ENCODE results near the gene AQP2.

Gene AQP2

DNA sequence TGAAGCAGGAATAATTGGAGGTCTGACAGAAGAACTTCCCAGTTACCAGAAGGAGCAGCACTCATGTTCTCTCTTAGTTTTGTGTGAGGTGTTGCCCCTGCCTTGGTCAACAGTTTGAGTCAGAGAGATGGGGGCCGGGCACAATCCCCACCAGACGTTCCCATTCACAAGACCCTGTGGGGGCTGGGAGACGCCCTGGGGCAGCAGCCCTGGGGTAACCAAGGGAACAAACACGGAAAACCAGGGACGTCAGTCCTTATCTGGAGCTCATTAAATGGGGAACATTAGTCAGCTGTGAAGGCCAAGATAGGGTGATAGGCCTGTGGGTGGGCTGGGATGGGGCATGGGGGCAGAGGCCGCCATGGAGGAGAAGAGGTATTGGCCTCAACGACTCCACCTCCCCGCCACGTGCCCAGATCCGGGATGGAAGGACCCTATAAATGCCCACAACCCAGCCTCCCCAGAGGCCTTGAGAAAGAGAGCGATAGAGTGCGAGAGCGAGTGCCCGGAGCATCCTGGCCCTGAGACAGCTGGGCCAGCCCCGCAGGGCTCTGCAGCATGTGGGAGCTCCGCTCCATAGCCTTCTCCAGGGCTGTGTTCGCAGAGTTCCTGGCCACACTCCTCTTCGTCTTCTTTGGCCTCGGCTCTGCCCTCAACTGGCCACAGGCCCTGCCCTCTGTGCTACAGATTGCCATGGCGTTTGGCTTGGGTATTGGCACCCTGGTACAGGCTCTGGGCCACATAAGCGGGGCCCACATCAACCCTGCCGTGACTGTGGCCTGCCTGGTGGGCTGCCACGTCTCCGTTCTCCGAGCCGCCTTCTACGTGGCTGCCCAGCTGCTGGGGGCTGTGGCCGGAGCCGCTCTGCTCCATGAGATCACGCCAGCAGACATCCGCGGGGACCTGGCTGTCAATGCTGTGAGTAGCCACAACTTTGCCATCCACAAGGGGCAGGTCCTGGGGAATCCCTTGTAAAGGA is at the start of gene AQP2:
AQP2 (plus strand) TSS at position 465 of the 979 bp plus-strand sequence; CDS start at position 559, 94 bp downstream.
- DNase-seq = peak in 1 of 2 experiments; percentile 17
- TF ChIP-seq GATA1 (IDR thresholded peaks at IDR 0.05; ENCODE audit: low read depth, low read length) (no peak), POLR2A (IDR thresholded peaks at IDR 0.05; ENCODE audit: low read length) (peak; percentile 21)

- no peak for DNase-seq
- no peak for TF ChIP-seq POLR2A (IDR thresholded peaks at IDR 0.05; ENCODE audit: low read length)
- no peak for TF ChIP-seq GATA1 (IDR thresholded peaks at IDR 0.05; ENCODE audit: low read depth, low read length)
Measured at GRCh38 chr12:49901026-49901425, 49.5 kb upstream of the AQP2 start.

GRCh38 chr12:49901986-49902385 is 48.6 kb upstream of the AQP2 start:
- TF ChIP-seq GATA1 (IDR thresholded peaks at IDR 0.05; ENCODE audit: low read depth, low read length) (no peak), POLR2A (IDR thresholded peaks at IDR 0.05; ENCODE audit: low read length) (no peak)
- no peak for DNase-seq

- no peak for DNase-seq
- no peak for TF ChIP-seq GATA1 (IDR thresholded peaks at IDR 0.05; ENCODE audit: low read depth, low read length)
- TF ChIP-seq POLR2A (IDR thresholded peaks at IDR 0.05; ENCODE audit: low read length) = no peak
Measured at GRCh38 chr12:49902399-49903350, 47.9 kb upstream of the AQP2 start.

DNA sequence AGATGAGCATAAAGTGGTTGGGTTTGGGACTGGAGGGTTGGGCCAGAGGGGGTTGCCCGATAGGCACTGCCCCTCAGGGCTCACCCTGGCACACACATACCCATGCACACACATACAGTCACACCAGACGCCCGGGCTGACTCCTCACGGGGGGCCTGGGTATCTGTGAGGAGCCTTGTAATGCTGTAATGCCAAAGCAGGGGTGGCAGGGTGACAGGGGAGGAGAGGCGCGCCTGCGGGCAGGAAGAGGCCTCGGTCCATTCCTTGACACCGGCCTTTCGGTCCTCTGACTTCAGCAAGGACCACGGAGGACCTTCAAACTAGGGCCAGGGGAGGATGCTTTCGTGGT is 47.2 kb upstream of the AQP2 start:
- no peak for TF ChIP-seq GATA1 (IDR thresholded peaks at IDR 0.05; ENCODE audit: low read depth, low read length)
- no peak for TF ChIP-seq POLR2A (IDR thresholded peaks at IDR 0.05; ENCODE audit: low read length)
- no peak for DNase-seq

- TF ChIP-seq GATA1 (IDR thresholded peaks at IDR 0.05; ENCODE audit: low read depth, low read length) = no peak
- DNase-seq = peak; percentile 30 to 48
Measured at GRCh38 chr12:49903700-49904423, 46.7 kb upstream of the AQP2 start, which contains the start of gene FAIM2. FAIM2 (minus strand) TSS chr12:49903900; CDS start chr12:49903792, 108 bp downstream.

GRCh38 chr12:49904601-49905000 is 45.9 kb upstream of the AQP2 start:
- no peak for DNase-seq
- TF ChIP-seq POLR2A (IDR thresholded peaks at IDR 0.05; ENCODE audit: low read length) = no peak
- no peak for TF ChIP-seq GATA1 (IDR thresholded peaks at IDR 0.05; ENCODE audit: low read depth, low read length)

DNA sequence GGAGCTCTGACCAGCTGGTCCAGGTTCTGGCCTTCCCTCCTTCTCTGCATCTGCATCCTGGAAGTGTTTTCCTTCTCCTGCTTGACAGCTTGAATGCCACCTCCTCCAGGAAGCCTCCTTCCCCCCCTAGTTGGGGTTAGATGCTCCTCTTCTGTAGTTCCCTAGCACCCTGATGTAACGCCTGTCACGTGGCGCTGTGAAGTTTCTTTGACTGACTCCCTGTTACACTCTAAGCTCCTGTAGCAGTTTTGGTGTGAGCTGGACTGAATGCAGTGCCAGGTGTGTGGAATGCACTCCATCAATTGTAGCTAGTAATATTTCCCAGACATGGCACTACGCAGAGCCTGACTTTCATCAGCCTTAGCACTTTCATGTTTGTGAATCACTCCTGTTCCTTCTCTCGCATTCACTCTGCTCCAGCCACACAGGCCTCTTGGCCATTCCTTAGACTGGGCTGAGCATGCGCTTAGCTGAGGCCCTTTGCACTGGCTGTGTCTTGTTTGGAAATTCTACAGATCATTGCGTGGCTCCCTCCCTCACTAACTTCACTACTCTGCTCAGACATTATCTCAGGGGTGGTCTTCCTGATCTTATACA is 44.7 kb upstream of the AQP2 start:
- no peak for DNase-seq
- TF ChIP-seq GATA1 (IDR thresholded peaks at IDR 0.05; ENCODE audit: low read depth, low read length) = no peak
- TF ChIP-seq POLR2A (IDR thresholded peaks at IDR 0.05; ENCODE audit: low read length) = no peak

- DNase-seq = no peak
- TF ChIP-seq GATA1 (IDR thresholded peaks at IDR 0.05; ENCODE audit: low read depth, low read length) (no peak), POLR2A (IDR thresholded peaks at IDR 0.05; ENCODE audit: low read length) (no peak)
Measured at GRCh38 chr12:49907352-49907751, 43.2 kb upstream of the AQP2 start.

DNA sequence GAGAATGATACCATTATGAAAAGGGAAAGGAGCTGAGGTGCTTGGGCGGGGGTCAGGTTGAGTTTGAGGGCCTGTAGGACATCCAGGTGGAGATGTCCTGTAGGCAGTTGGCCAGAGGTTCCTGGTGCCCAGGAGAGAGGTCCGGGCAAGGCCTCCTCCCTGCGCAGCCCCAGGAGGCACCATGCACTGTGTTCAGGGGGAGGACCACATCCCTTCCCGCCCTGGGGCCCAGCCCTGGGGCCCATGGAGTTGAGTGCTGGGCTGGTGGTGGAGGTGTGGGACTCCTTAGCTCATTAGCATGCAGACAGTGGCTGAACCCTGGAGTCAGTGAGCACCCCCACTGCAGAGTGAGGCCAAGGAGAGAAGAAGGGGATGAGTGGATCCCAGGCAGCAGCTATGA is 41.2 kb upstream of the AQP2 start:
- DNase-seq = no peak
- no peak for TF ChIP-seq GATA1 (IDR thresholded peaks at IDR 0.05; ENCODE audit: low read depth, low read length)

GRCh38 chr12:49909826-49910225 is 40.7 kb upstream of the AQP2 start:
- no peak for TF ChIP-seq POLR2A (IDR thresholded peaks at IDR 0.05; ENCODE audit: low read length)
- TF ChIP-seq GATA1 (IDR thresholded peaks at IDR 0.05; ENCODE audit: low read depth, low read length) = no peak
- DNase-seq = no peak

DNA sequence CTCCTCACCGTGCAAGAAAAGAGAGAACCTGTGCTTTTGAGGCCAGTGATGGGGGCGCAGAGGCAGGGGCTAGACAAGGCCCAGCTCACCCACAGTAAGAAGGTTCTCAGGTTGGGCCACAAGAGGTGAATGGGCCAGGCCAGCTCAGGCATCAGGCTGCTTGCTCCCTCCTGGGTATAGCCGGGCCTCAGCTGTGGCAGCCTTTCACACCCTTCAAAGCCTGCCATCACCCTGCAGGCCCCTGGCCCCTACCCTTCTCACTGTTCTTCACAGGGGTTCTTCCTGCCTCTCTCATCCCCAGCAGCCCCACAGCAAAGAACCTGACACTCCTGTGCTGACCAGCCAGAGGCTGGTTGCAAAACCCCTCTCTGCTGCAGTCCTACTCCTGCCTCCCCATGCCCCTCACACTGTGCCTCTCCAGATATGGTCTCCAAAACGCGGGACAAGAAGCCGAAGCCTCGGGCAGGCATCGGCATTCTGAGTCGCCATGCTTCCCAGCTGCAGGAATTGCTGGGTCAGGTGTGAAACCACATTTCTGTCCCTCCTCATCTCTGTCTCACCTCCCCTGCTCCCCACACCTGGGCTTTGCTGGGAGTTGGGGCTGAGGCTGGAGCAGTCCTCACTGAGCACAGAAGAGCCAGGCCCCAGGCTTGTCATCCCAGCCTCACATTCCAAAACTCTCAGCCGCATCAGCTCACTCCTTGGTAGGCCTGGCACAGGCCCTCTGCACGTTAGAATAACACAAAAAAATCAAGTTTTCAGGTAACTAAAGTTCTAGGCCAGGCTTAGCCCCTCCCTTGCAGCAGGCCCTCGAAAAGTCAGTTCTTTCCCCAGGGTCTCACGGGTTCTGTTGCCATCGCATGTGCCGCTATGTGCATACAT is 40.0 kb upstream of the AQP2 start:
- TF ChIP-seq GATA1 (IDR thresholded peaks at IDR 0.05; ENCODE audit: low read depth, low read length) = no peak
- TF ChIP-seq POLR2A (IDR thresholded peaks at IDR 0.05; ENCODE audit: low read length) = no peak
- no peak for DNase-seq

Data from erythroblast (primary cell).